HFF-Myc (cell line): ENCODE data around the gene SLC6A20.

ENCODE experiments used
- DNase-seq: peaks from one replicate; pipeline ENCODE4 v3.0.0-alpha.2; 2011; ENCODE audit warnings: low read depth; ENCODE audit errors: extremely low read depth
- H3K4me3 ChIP-seq: replicated peaks from 2 replicates; pipeline ENCODE4 v1.5.1; 2011; ENCODE audit warnings: low read depth, mild to moderate bottlenecking, control low read depth, low read length
- CTCF ChIP-seq: IDR thresholded peaks from 2 replicates; pipeline ENCODE4 v1.5.1; 2012; ENCODE audit warnings: mild to moderate bottlenecking, low read depth, low read length, control low read depth; ENCODE audit errors: missing control alignments

SLC6A20 gene

GRCh38 chr3:45794660-45795059 is 1.7 kb downstream of the SLC6A20 start:
- H3K4me3 ChIP-seq = no peak overlapping the region
- no peak for TF ChIP-seq CTCF
- no peak for DNase-seq

- TF ChIP-seq CTCF = no peak
- H3K4me3 ChIP-seq = no peak overlapping the region
- DNase-seq = no peak
Observed at GRCh38 chr3:45794177-45794560, 2.2 kb downstream of the SLC6A20 start.

DNA sequence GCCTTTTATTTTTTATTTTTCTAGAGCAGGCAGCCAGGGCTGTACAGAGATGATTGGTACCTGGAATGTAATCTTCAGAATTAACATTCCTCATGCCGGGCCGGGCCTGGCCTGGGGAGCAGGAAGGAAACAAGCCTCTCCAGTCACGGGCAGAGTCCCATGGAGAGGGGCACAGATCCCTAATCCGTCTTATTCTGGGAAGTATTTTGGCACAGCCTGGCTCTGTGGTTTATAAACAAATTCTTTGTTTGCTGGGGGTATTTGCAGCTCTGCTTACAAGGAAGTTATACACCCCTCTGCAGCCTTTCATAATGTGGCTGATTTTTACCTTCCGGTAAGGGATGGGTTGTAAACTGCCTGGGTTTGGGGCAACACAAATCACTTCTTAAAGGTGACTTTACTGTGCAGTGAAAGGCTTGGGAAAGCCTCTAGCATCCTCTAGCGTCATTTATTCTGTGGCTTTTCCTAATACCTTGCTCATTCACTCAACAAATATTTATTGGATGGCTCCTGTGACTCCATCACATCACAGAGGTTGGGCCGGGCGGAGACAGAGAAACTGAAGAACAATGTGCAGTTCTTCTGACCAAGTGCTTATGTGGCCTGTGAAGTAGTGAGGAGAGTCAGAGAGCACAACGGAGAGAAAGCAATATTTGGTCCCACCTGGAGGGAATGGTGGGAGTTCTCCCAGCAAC is 2.7 kb downstream of the SLC6A20 start:
- DNase-seq = no peak
- no peak for TF ChIP-seq CTCF

GRCh38 chr3:45792516-45793172 is 3.7 kb downstream of the SLC6A20 start:
- TF ChIP-seq CTCF = no peak
- H3K4me3 ChIP-seq = no peak overlapping the region
- DNase-seq = no peak

More for the DNA sequence above, 2.7 kb downstream of the SLC6A20 start:
- no peak overlapping the region for H3K4me3 ChIP-seq

- TF ChIP-seq CTCF = no peak
- no peak overlapping the region for H3K4me3 ChIP-seq
- DNase-seq = no peak
Observed at GRCh38 chr3:45792036-45792435, 4.3 kb downstream of the SLC6A20 start.

- no peak for TF ChIP-seq CTCF
- no peak for DNase-seq
- no peak overlapping the region for H3K4me3 ChIP-seq
Observed at GRCh38 chr3:45790596-45790995, 5.7 kb downstream of the SLC6A20 start.
